Spleen (tissue), 13 donors: ENCODE data around the gene BTNL9. TPM values are rescaled to one million over a fixed set of nuclear protein-coding genes. Genes with fewer than 3 reads are reported as not detected.

Source experiments
- DNase-seq: peaks from one replicate; pipeline ENCODE4 v3.0.0-alpha.2; 2020
- H3K27ac ChIP-seq, 8 donors: fragments of 200-600 bp; sonication (generic) in 7 of 8; 1 replicate in 4 of 8; 2 replicates in 4 of 8; pipeline versions ENCODE4 v1.5.0 to v1.8.0; 2016 to 2021; ENCODE audit warnings: inconsistent platforms in 4 of 8, mild to moderate bottlenecking in 4 of 8, moderate library complexity in 1 of 8
- H3K27me3 ChIP-seq, 7 donors: fragments of 200-600 bp; sonication (generic) in 6 of 7; replicated peaks in 1 of 7; 1 replicate in 4 of 7; 2 replicates in 3 of 7; pipeline versions ENCODE4 v1.5.0 to v1.8.0; 2016 to 2021; ENCODE audit warnings: inconsistent platforms in 3 of 7, mild to moderate bottlenecking in 1 of 7
- H3K36me3 ChIP-seq, 6 donors: fragments of 200-600 bp; sonication (generic) in 5 of 6; 1 replicate in 4 of 6; 2 replicates in 2 of 6; pipeline versions ENCODE4 v1.5.0 to v1.8.0; 2016 to 2021; ENCODE audit warnings: inconsistent platforms in 2 of 6
- H3K4me1 ChIP-seq, 6 donors: fragments of 200-600 bp; sonication (generic) in 5 of 6; 1 replicate in 3 of 6; 2 replicates in 3 of 6; pipeline versions ENCODE4 v1.5.0 to v1.8.0; 2016 to 2021; ENCODE audit warnings: inconsistent platforms in 3 of 6
- H3K4me3 ChIP-seq, 8 donors: fragments of 200-600 bp; sonication (generic) in 7 of 8; 1 replicate in 4 of 8; 2 replicates in 4 of 8; pipeline versions ENCODE4 v1.5.0 to v1.8.0; 2016 to 2021; ENCODE audit warnings: inconsistent platforms in 4 of 8, mild to moderate bottlenecking in 4 of 8, moderate library complexity in 2 of 8
- H3K9me3 ChIP-seq, 8 donors: fragments of 200-600 bp; sonication (generic) in 7 of 8; 1 replicate in 4 of 8; 2 replicates in 4 of 8; pipeline versions ENCODE4 v1.5.0 to v1.8.0; 2016 to 2021; ENCODE audit warnings: inconsistent platforms in 4 of 8
- POLR2A ChIP-seq, 3 donors: fragments of 450-650 bp; IDR thresholded peaks; one replicate each; pipeline ENCODE4 v1.5.1; 2017; ENCODE audit warnings: antibody characterized with exemption in 3 of 3, mild to moderate bottlenecking in 1 of 3
- POLR2AphosphoS5 ChIP-seq, 3 donors: sonication (generic); formaldehyde crosslinking; IDR thresholded peaks; one replicate each; pipeline ENCODE4 v1.5.1; 2017; ENCODE audit warnings: antibody characterized with exemption in 3 of 3
- WGBS, 5 donors: extraction: QIAGEN DNeasy Blood & Tissue Kit in 3 of 5; methylation state at CpG; one replicate each; pipeline versions ENCODE4 v1.1.5 to v1.1.7; 2013 to 2018; 5-methylcytosine and 5-hydroxymethylcytosine counted together
- intact Hi-C: fragments of 100-400 bp; cut with DNase I; formaldehyde crosslinking; loops from one replicate; pipeline ENCODE4 v1.15.0; 2023; ENCODE audit warnings: low total_unique reads
- long read RNA-seq, 2 donors: transcript quantifications; one replicate each; lab custom pipeline, GENCODE V29; 2026
- polyA plus RNA-seq, 3 donors: library from polyadenylated mRNA; stranded (reverse); fragments of 200-250 nt; gene quantifications; one replicate each; pipeline ENCODE4 v1.2.1, GENCODE V29; 2013
- total RNA-seq, 7 donors: library from RNA; depleted of rRNA in 3 of 7; stranded (reverse); fragments of >200 nt in 3 of 7; fragmentation: NEBNext Ultra II Directional in 4 of 7; extraction: Animal tissue kit (Norgen Biotek cat#: 25700) in 4 of 7; gene quantifications; one replicate each; pipeline versions ENCODE4 v1.1.0 to v1.2.1, GENCODE V29; 2016 to 2021
- TF ChIP-seq, protein P1 (sequence below), 11 experiments: fragments of 200-600 bp in 7 of 11; fragments of 450-650 bp in 4 of 11; sonication (generic) in 4 of 11; IDR thresholded peaks in 8 of 11; conservative IDR thresholded peaks in 3 of 11; 1 replicate in 7 of 11; 2 replicates in 4 of 11; pipeline versions ENCODE4 v1.4.0 to v1.8.0; 2016 to 2021; ENCODE audit warnings: antibody characterized with exemption in 11 of 11, inconsistent platforms in 4 of 11, mild to moderate bottlenecking in 1 of 11
- donor health status: healthy with polysubstance abuse.
- donor health status: DM: no; HTN: no; CAD: no; lungs with moderate emphysema.
- donor health status: DM: no; HTN: no; CAD: no.
- donor health status: Bipolar disorder and iron deficiency.
- donor health status: healthy.
- donor health status: DM: no; HTN: no; CAD: no.
- donor health status: DM: yes; HTN: yes; CAD: no.

BTNL9 gene
- total RNA-seq (100 to 1,000 TPM in 1 of 7 donors, 10 to 100 TPM in 6; 41.6 to 123 (median 86.3) TPM), polyA plus RNA-seq (10 to 100 TPM; 17.2 to 91.1 (median 32.6) TPM)
- long read RNA-seq, donor 1, partial matches to known transcripts = 0 of 3 reads
- long read RNA-seq, donor 1, other reads (novel, unspliced or antisense) = 0 of 3 reads
- long read RNA-seq, donor 2 = 0 reads

DNA sequence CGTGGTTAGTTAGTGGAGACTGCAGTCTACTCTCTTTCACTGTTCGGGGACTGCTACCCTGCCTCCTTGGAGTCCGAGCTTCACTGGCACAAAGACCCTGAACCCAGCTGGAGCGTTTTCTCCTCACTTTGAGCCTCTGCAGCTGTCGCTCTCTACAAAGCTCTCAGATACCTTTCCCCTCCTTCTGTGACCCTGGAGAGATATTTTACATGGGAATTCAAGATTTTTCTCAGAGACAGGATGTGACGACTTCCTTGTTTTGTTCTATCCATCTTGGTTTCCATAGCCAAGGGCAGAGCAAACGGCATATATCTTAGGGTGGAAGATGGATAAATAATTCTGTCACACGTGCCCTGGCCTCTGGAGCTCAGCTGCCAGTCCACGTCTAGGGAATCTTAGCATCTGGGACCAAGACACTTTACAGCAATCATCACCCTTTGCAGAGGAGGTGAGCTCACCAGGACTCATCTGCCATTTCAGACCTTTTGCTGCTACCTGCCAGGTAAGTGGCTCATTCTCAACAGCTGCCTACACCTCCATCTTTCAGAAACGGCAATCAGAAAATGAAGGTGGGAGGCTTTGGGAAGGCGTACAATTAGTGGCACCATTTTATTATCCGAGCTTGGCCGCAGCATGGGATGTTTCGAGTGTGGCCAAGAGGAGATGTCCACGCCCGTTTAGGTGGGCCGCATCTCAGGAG lies at the start of gene BTNL9:
TSS of gene BTNL9 (plus strand) at position 336 of the 700 bp plus-strand sequence. CDS start 5,224 bp downstream, outside the sequence.
- Histone ChIP-seq H3K27me3 (peaks cover 0 to 80% (median 0%) of the 10 kb centered on the region in 7 donors), H3K4me3 (peak within 1 kb of the TSS in 7 of 8 donors; percentile 4 to 65 (median 22)), H3K9me3 (no peaks in the 10 kb centered on the region), H3K36me3 (no peaks in the 10 kb centered on the region), H3K4me1 (peaks cover 0 to 35% (median 3%) of the 10 kb centered on the region in 6 donors), H3K27ac (peak within 1 kb of the TSS in 5 of 8 donors; percentile 29 to 74 (median 66))
- TF ChIP-seq POLR2A (IDR thresholded peaks at IDR 0.05) (no peak), POLR2AphosphoS5 (IDR thresholded peaks at IDR 0.05) (no peak)
- TF ChIP-seq, protein P1, sequence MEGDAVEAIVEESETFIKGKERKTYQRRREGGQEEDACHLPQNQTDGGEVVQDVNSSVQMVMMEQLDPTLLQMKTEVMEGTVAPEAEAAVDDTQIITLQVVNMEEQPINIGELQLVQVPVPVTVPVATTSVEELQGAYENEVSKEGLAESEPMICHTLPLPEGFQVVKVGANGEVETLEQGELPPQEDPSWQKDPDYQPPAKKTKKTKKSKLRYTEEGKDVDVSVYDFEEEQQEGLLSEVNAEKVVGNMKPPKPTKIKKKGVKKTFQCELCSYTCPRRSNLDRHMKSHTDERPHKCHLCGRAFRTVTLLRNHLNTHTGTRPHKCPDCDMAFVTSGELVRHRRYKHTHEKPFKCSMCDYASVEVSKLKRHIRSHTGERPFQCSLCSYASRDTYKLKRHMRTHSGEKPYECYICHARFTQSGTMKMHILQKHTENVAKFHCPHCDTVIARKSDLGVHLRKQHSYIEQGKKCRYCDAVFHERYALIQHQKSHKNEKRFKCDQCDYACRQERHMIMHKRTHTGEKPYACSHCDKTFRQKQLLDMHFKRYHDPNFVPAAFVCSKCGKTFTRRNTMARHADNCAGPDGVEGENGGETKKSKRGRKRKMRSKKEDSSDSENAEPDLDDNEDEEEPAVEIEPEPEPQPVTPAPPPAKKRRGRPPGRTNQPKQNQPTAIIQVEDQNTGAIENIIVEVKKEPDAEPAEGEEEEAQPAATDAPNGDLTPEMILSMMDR (IDR thresholded peaks at IDR 0.05 in 8 of 11, conservative IDR thresholded peaks at IDR 0.05 in 3 of 11) = no peak
- WGBS, 5 donors = 43 to 54% (median 45%) methylated on average over 17 of the region's 17 CpGs
- intact Hi-C loops = loop anchor here (10.0 kb wide), 1 partner anchor 165 kb away; no protein-coding TSS in a partner anchor
- peak; percentile 47 for DNase-seq

GRCh38 chr5:180990882-180991242 lies 49.2 kb upstream of the BTNL9 start:
- Histone ChIP-seq H3K9me3 (peaks cover 0 to 17% (median 0%) of the 10 kb centered on the region in 8 donors), H3K4me1 (peaks cover 0 to 19% (median 0%) of the 10 kb centered on the region in 6 donors), H3K4me3 (no peak overlapping the region), H3K27ac (peak overlapping the region in 1 of 8 donors; percentile 34), H3K27me3 (no peaks in the 10 kb centered on the region), H3K36me3 (no peaks in the 10 kb centered on the region)
- DNase-seq = no peak
- no peak for TF ChIP-seq POLR2AphosphoS5 (IDR thresholded peaks at IDR 0.05)
- TF ChIP-seq, protein P1 (IDR thresholded peaks at IDR 0.05 in 8 of 11, conservative IDR thresholded peaks at IDR 0.05 in 3 of 11) = no peak
- no peak for TF ChIP-seq POLR2A (IDR thresholded peaks at IDR 0.05)
- WGBS, 5 donors = 75 to 95% (median 81%) methylated on average over 2 to 5 of the region's 5 CpGs
- intact Hi-C loops = no loop called here

GRCh38 chr5:181001947-181002346 lies 38.1 kb upstream of the BTNL9 start:
- no peak overlapping the region for H3K4me3 ChIP-seq
- peaks cover 0 to 13% (median 0%) of the 10 kb centered on the region in 7 donors for H3K27me3 ChIP-seq
- no peaks in the 10 kb centered on the region for H3K36me3 ChIP-seq
- no peak for DNase-seq
- TF ChIP-seq POLR2AphosphoS5 (IDR thresholded peaks at IDR 0.05) (no peak), POLR2A (IDR thresholded peaks at IDR 0.05) (no peak)
- TF ChIP-seq, protein P1 (IDR thresholded peaks at IDR 0.05 in 8 of 11, conservative IDR thresholded peaks at IDR 0.05 in 3 of 11) = no peak
- intact Hi-C loops = no loop called here
- no peak overlapping the region for H3K27ac ChIP-seq
- H3K9me3 ChIP-seq = no peaks in the 10 kb centered on the region
- H3K4me1 ChIP-seq = no peaks in the 10 kb centered on the region

DNA sequence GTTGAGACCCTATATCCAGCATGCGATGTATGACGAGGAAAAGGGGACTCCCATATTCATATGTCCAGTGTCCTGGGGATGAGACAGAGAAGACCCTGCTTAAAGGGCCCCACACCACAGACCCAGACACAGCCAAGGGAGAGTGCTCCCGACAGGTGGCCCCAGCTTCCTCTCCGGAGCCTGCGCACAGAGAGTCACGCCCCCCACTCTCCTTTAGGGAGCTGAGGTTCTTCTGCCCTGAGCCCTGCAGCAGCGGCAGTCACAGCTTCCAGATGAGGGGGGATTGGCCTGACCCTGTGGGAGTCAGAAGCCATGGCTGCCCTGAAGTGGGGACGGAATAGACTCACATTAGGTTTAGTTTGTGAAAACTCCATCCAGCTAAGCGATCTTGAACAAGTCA lies 34.3 kb upstream of the BTNL9 start:
- TF ChIP-seq POLR2AphosphoS5 (IDR thresholded peaks at IDR 0.05) (no peak), POLR2A (IDR thresholded peaks at IDR 0.05) (no peak)
- TF ChIP-seq, protein P1 (IDR thresholded peaks at IDR 0.05 in 8 of 11, conservative IDR thresholded peaks at IDR 0.05 in 3 of 11) = no peak
- H3K27me3 ChIP-seq = peaks cover 0 to 28% (median 0%) of the 10 kb centered on the region in 7 donors
- no peaks in the 10 kb centered on the region for H3K4me1 ChIP-seq
- intact Hi-C loops = loop anchor here (1.0 kb wide), 1 partner anchor 58 kb away; no protein-coding TSS in a partner anchor
- no peak overlapping the region for H3K27ac ChIP-seq
- no peaks in the 10 kb centered on the region for H3K36me3 ChIP-seq
- peaks cover 0 to 4% (median 0%) of the 10 kb centered on the region in 8 donors for H3K9me3 ChIP-seq
- no peak for DNase-seq
- WGBS, 5 donors = 79 to 89% (median 85%) methylated on average over 8 to 9 of the region's 9 CpGs
- H3K4me3 ChIP-seq = no peak overlapping the region
